HepG2 (cell line): ENCODE data around the gene COBL. TPM values are rescaled to one million over a fixed set of nuclear protein-coding genes. Genes with fewer than 3 reads are reported as not detected.

ENCODE experiments used
- ATAC-seq: fragments of 200-7000 bp; cut with Tn5 transposase; 3 replicates; pipeline ENCODE4 v1.9.1; 2020; ENCODE audit warnings: mild to moderate bottlenecking, moderate library complexity
- BruUV-seq: library from RNA; stranded (reverse); fragments of 400-500 nt; replicated peaks from 2 replicates; lab custom pipeline; 2021; lab: Mats Ljungman, UMichigan
- CTCF ChIA-PET: fragments of 300-600 bp; formaldehyde crosslinking; extraction: SDS; loops from one replicate; lab custom pipeline; 2021; ENCODE audit warnings: low total read pairs, inconsistent platforms, low intra/inter-chr PET ratio; lab: Yijun Ruan, JAX
- POLR2A ChIA-PET: fragments of 350-600 bp; sonication (Branson Sonifier 250); formaldehyde crosslinking; loops from one replicate; lab custom pipeline; 2020; ENCODE audit warnings: antibody characterized with exemption, inconsistent platforms; lab: Yijun Ruan, JAX
- DNase-seq: peaks from one replicate; pipeline ENCODE4 v3.0.0-alpha.2; 2015; ENCODE audit warnings: low spot score
- FAIRE-seq: peaks from 3 replicates; lab custom pipeline; 2011; peaks lifted over from hg19 to GRCh38; lab: Jason Lieb, UNC
- H2AFZ ChIP-seq: one replicate; pipeline ENCODE4 v1.6.1; 2011; ENCODE audit warnings: low read length, inconsistent platforms
- H3K27ac ChIP-seq: fragments of 300-600 bp; 3 replicates; pipeline ENCODE4 v1.8.0; 2011; ENCODE audit warnings: mixed run types, mild to moderate bottlenecking, mixed read lengths, low read length, inconsistent platforms; ENCODE audit not compliant: insufficient read depth; ENCODE audit errors: extremely low read length
- H3K27me3 ChIP-seq, 2 experiments: fragments of 200-600 bp in 1 of 2; 2 replicates in 1 of 2; 3 replicates in 1 of 2; pipeline versions ENCODE4 v1.6.0 to v1.8.0; 2011; ENCODE audit warnings: low read length in 2 of 2, mild to moderate bottlenecking in 2 of 2, moderate library complexity in 2 of 2, inconsistent platforms in 1 of 2; ENCODE audit not compliant: insufficient read depth in 2 of 2, control insufficient read depth in 1 of 2
- H3K36me3 ChIP-seq, 2 experiments: fragments of 200-600 bp in 1 of 2; replicated peaks in 1 of 2; 2 replicates in 1 of 2; 3 replicates in 1 of 2; pipeline versions ENCODE4 v1.5.1 to v1.8.0; 2011; ENCODE audit warnings: low read length in 2 of 2, inconsistent platforms in 1 of 2; ENCODE audit not compliant: insufficient read depth in 2 of 2, control insufficient read depth in 1 of 2
- H3K4me1 ChIP-seq: 2 replicates; pipeline ENCODE4 v1.5.1; 2012; ENCODE audit warnings: low read length, inconsistent platforms; ENCODE audit not compliant: insufficient read depth
- H3K4me2 ChIP-seq: 2 replicates; pipeline ENCODE4 v1.6.0; 2011; ENCODE audit warnings: low read depth, low read length, inconsistent platforms
- H3K4me3 ChIP-seq, 3 experiments: fragments of 200-600 bp in 1 of 3; sonication (generic), shearing (Covaris generic) in 1 of 3; replicated peaks in 1 of 3; 2 replicates each; pipeline ENCODE4 v1.5.1; 2011 to 2016; ENCODE audit warnings: low read length in 3 of 3, inconsistent platforms in 2 of 3, low read depth in 2 of 3, mild to moderate bottlenecking in 2 of 3, control low read depth in 1 of 3, mixed read lengths in 1 of 3; ENCODE audit not compliant: insufficient read depth in 1 of 3
- H3K79me2 ChIP-seq: one replicate; pipeline ENCODE4 v1.6.1; 2011; ENCODE audit warnings: low read length, inconsistent platforms; ENCODE audit not compliant: insufficient read depth
- H3K9ac ChIP-seq: 2 replicates; pipeline ENCODE4 v1.6.0; 2011; ENCODE audit warnings: mild to moderate bottlenecking, low read depth, low read length, inconsistent platforms; ENCODE audit not compliant: insufficient read depth
- H3K9me3 ChIP-seq: 2 replicates; pipeline ENCODE4 v1.5.1; 2012; ENCODE audit warnings: mild to moderate bottlenecking, low read length
- H4K20me1 ChIP-seq: 2 replicates; pipeline ENCODE4 v1.6.0; 2011; ENCODE audit warnings: inconsistent platforms, mild to moderate bottlenecking, low read length, moderate library complexity; ENCODE audit not compliant: insufficient read depth
- AHR ChIP-seq: IDR thresholded peaks from 2 replicates; pipeline ENCODE4 v1.6.1; 2018; ENCODE audit warnings: missing genetic modification reagents, missing compliant biosample characterization
- ARNTL ChIP-seq: sonication (generic); formaldehyde crosslinking; IDR thresholded peaks from 2 replicates; pipeline ENCODE4 v1.4.0; 2020; ENCODE audit warnings: mild to moderate bottlenecking, missing genetic modification reagents
- ELK4 ChIP-seq: sonication (generic); formaldehyde crosslinking; IDR thresholded peaks from 2 replicates; pipeline ENCODE4 v1.9.0; 2021; ENCODE audit warnings: missing genetic modification reagents, borderline replicate concordance
- HMGA1 ChIP-seq: sonication (generic); formaldehyde crosslinking; conservative IDR thresholded peaks from 2 replicates; pipeline ENCODE4 v1.4.0; 2020; ENCODE audit warnings: missing genetic modification reagents
- HNF1B ChIP-seq: sonication (generic); formaldehyde crosslinking; IDR thresholded peaks from 2 replicates; pipeline ENCODE4 v1.5.1; 2020; ENCODE audit warnings: mild to moderate bottlenecking, moderate library complexity, missing genetic modification reagents
- HNRNPUL1 ChIP-seq: fragments of 200-400 bp; formaldehyde crosslinking; IDR thresholded peaks from 2 replicates; pipeline ENCODE4 v1.6.1; 2017; ENCODE audit warnings: low read depth, mild to moderate bottlenecking, low read length, moderate library complexity
- JARID2 ChIP-seq: sonication (generic); formaldehyde crosslinking; IDR thresholded peaks from 2 replicates; pipeline ENCODE4 v1.8.1; 2023; ENCODE audit warnings: missing genetic modification reagents, inconsistent platforms; ENCODE audit not compliant: insufficient replicate concordance
- JUNB ChIP-seq: sonication (generic); formaldehyde crosslinking; IDR thresholded peaks from 2 replicates; pipeline ENCODE4 v1.8.0; 2022; ENCODE audit warnings: missing genetic modification reagents, mild to moderate bottlenecking, borderline replicate concordance
- MXD3 ChIP-seq: IDR thresholded peaks from 2 replicates; pipeline ENCODE4 v1.6.1; 2016; ENCODE audit warnings: mild to moderate bottlenecking, missing biosample characterization, missing genetic modification reagents
- NFRKB ChIP-seq: fragments of 450-650 bp; IDR thresholded peaks from 2 replicates; pipeline ENCODE4 v1.6.1; 2017
- NRL ChIP-seq: sonication (generic); formaldehyde crosslinking; IDR thresholded peaks from 2 replicates; pipeline ENCODE4 v1.5.0; 2020; ENCODE audit warnings: missing genetic modification reagents, mild to moderate bottlenecking, moderate library complexity, borderline replicate concordance
- PCBP2 ChIP-seq: fragments of 200-400 bp; formaldehyde crosslinking; optimal IDR thresholded peaks from 2 replicates; pipeline ENCODE3; 2018; ENCODE audit warnings: low read length, low read depth; ENCODE audit not compliant: poor library complexity, severe bottlenecking
- POGZ ChIP-seq: sonication (generic); formaldehyde crosslinking; IDR thresholded peaks from 2 replicates; pipeline ENCODE4 v1.4.0; 2020; ENCODE audit warnings: mild to moderate bottlenecking, missing genetic modification reagents
- SCMH1 ChIP-seq: sonication (generic); formaldehyde crosslinking; IDR thresholded peaks from 2 replicates; pipeline ENCODE4 v1.9.0; 2021; ENCODE audit warnings: missing genetic modification reagents, mild to moderate bottlenecking, borderline replicate concordance
- SOX5 ChIP-seq: IDR thresholded peaks from 2 replicates; pipeline ENCODE4 v1.6.1; 2016; ENCODE audit warnings: borderline replicate concordance
- SRSF1 ChIP-seq: fragments of 200-400 bp; formaldehyde crosslinking; optimal IDR thresholded peaks from 2 replicates; pipeline ENCODE3; 2017; ENCODE audit warnings: mild to moderate bottlenecking, low read depth, low read length, moderate library complexity
- ZC3H4 ChIP-seq: sonication (generic); formaldehyde crosslinking; IDR thresholded peaks from 2 replicates; pipeline ENCODE4 v1.4.0; 2020; ENCODE audit warnings: missing genetic modification reagents, borderline replicate concordance
- ZNF18 ChIP-seq: sonication (generic); formaldehyde crosslinking; IDR thresholded peaks from 2 replicates; pipeline ENCODE4 v1.8.0; 2022; ENCODE audit warnings: mild to moderate bottlenecking, missing genetic modification reagents; ENCODE audit not compliant: insufficient replicate concordance
- ZNF564 ChIP-seq: sonication (generic); formaldehyde crosslinking; IDR thresholded peaks from 2 replicates; pipeline ENCODE4 v1.8.1; 2023; ENCODE audit warnings: mild to moderate bottlenecking, missing genetic modification reagents
- ZNF570 ChIP-seq: sonication (generic); formaldehyde crosslinking; IDR thresholded peaks from 2 replicates; pipeline ENCODE4 v1.4.0; 2020; ENCODE audit warnings: mild to moderate bottlenecking, missing genetic modification reagents, borderline replicate concordance
- ZNF572 ChIP-seq: sonication (generic); formaldehyde crosslinking; IDR thresholded peaks from 2 replicates; pipeline ENCODE4 v1.5.1; 2020; ENCODE audit warnings: mild to moderate bottlenecking, missing genetic modification reagents
- WGBS: methylation state at CpG from one replicate; pipeline ENCODE4 v1.1.6; 2017; ENCODE audit warnings: low lambda C conversion rate; 5-methylcytosine and 5-hydroxymethylcytosine counted together
- in situ Hi-C: cut with HindIII; loops from 2 replicates; pipeline ENCODE4 v1.10.0; 2017; ENCODE audit warnings: low pct_unique_long_range_greater_than_20kb; ENCODE audit not compliant: extremely low pct_ligation_motif_present
- intact Hi-C: fragments of 100-400 bp; cut with micrococcal nuclease; formaldehyde crosslinking; loops from one replicate; pipeline ENCODE4 v1.10.0; 2022; ENCODE audit not compliant: unreplicated experiment
- polyA plus RNA-seq, 8 experiments: library from polyadenylated mRNA; depleted of rRNA in 3 of 8; stranded (reverse) in 7 of 8; unstranded in 1 of 8; fragments of >200 nt; fragmentation: Illumina TruSeq in 4 of 8; extraction: Trizol in 4 of 8; gene quantifications; 2 replicates each; pipeline versions ENCODE4 v1.2.1 to v1.2.3, GENCODE V29; 2011 to 2016; ENCODE audit warnings: low read depth in 4 of 8, missing spikeins in 1 of 8, mixed read lengths in 1 of 8; ENCODE audit not compliant: insufficient read depth in 1 of 8
- total RNA-seq, 5 experiments: library from RNA; depleted of rRNA; stranded (reverse); fragments of >200 nt; fragmentation: Illumina TruSeq; extraction: Trizol; gene quantifications; 2 replicates each; pipeline ENCODE4 v1.2.3, GENCODE V29; 2016; ENCODE audit warnings: low read depth in 1 of 5

COBL gene
- total and polyA plus RNA-seq, 2 of the 13 experiments (the other 11 are each of a cell fraction or from before 2014, with no cell fraction given): 3.8 to 4.9 TPM

DNA sequence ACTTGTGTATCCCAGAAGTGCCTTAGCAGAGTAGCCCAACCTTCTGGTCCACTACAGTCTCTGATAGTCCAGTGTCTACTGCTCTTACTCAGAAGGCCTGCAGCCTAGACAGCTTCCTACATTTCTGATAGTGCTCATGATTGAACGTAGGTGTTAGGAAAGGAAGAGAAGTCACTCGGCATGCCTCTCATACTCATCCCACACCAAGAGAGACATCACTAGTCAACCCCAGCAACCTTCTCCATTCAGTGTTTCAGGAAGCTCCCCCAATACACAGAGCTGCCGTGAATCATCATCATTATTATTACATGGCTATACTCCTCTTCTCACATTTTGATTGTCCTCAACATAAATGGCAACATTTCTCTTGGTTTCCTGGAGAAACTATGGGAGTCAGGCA lies 166.4 kb downstream of the COBL start (continued):
- no peak for TF ChIP-seq JARID2 (CRISPR knock-in tag)
- TF ChIP-seq ARNTL: no peak
- TF ChIP-seq HMGA1 (CRISPR knock-in tag): no peak
- no peak for TF ChIP-seq JUNB (CRISPR knock-in tag)

DNA sequence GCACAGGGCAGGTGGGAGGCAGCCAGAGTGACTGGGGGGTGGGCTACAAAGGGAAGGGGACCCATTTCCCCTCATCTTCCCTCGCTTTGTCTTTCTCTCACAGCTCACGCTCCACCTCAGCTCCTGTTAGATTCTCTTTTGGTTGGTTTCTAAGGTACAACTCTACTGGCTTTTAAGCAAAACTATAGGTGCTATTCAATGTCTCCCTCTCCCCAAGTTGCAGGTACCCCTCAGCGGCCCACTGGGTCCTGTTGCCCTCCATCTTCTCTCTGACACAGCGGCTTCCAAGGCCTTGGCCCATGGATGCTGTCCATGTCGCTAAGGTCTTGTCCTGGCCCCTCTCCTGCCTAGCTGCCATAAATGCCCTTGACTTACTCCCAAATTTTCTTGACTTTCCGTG lies 168.4 kb downstream of the COBL start:
- intact Hi-C loops: no loop called here

More for the DNA sequence above, 168.4 kb downstream of the COBL start:
- no TSS peak for BruUV-seq
- no peak overlapping the region for H2AFZ ChIP-seq
- no peaks in the 10 kb centered on the region for H3K79me2 ChIP-seq
- H3K4me1 ChIP-seq: peaks cover 9% of the 10 kb centered on the region; the same call in 1 of the 2 replicates
- in situ Hi-C loops: loop anchor here (25.0 kb wide), 1 partner anchor 686 kb away; the partner anchor contains the start of gene FIGNL1
- H3K9me3 ChIP-seq: peaks cover 20% of the 10 kb centered on the region
- no peaks in the 10 kb centered on the region for H4K20me1 ChIP-seq
- H3K4me2 ChIP-seq: no peak overlapping the region
- H3K27me3 ChIP-seq: no peaks in the 10 kb centered on the region
- ATAC-seq (no peak), DNase-seq (no peak), FAIRE-seq (no peak)
- no peak overlapping the region for H3K27ac ChIP-seq
- ChIA-PET CTCF (no interaction called here), POLR2A (no interaction called here)
- H3K4me3 ChIP-seq: no peak overlapping the region
- WGBS: 96% methylated on average over 6 of the region's 6 CpGs
- no peak for TF ChIP-seq SCMH1 (CRISPR knock-in tag)
- TF ChIP-seq HNF1B (CRISPR knock-in tag): no peak
- no peak for TF ChIP-seq SOX5
- TF ChIP-seq ZNF564 (CRISPR knock-in tag): no peak
- TF ChIP-seq ZNF570 (CRISPR knock-in tag): no peak
- TF ChIP-seq NFRKB: no peak
- no peak for TF ChIP-seq ZNF18 (CRISPR knock-in tag)
- TF ChIP-seq PCBP2: no peak
- TF ChIP-seq SRSF1: no peak
- no peak for TF ChIP-seq AHR
- TF ChIP-seq NRL (CRISPR knock-in tag): no peak
- TF ChIP-seq MXD3 (CRISPR knock-in tag): no peak
- TF ChIP-seq HNRNPUL1: no peak
- TF ChIP-seq POGZ (CRISPR knock-in tag): no peak
- TF ChIP-seq ZC3H4 (CRISPR knock-in tag): no peak
- TF ChIP-seq ZNF572 (CRISPR knock-in tag): no peak
- no peak for TF ChIP-seq ELK4 (CRISPR knock-in tag)
- H3K9ac ChIP-seq: no peak overlapping the region
- H3K36me3 ChIP-seq: 0 out of 5 replicates have a peak, but pooled peaks cover 0 to 6% of the 10 kb centered on the region in 2 experiments
